ENCODE results near the gene RTL1.

DNA sequence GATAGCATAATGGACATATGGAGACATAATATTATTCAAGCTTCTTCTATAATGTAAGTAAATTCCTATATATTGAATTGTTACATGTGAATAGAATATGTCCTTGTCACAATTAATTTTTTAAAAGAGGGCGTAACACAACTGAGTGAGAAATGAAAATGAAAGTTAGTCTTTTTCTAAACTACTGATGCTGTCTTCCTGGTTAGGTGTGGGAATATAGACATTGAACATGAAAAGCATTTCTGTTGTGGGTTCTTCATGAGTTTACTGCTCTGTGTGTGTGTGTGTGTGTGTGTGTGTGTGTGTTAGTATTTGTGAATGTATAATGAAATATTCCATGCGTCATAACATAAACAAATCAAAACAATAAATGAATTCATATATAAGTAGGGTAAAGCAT is 40.5 kb upstream of the RTL1 start:
- TF ChIP-seq SUZ12 (IDR thresholded peaks at IDR 0.05) (no peak), L3MBTL2 (conservative IDR thresholded peaks at IDR 0.05) (no peak), BHLHE40 (IDR thresholded peaks at IDR 0.05; ENCODE audit: borderline replicate concordance) (no peak), NFRKB (IDR thresholded peaks at IDR 0.05) (no peak), ZNF384 (IDR thresholded peaks at IDR 0.05) (no peak), ELF4 (IDR thresholded peaks at IDR 0.05) (no peak), FOXK2 (IDR thresholded peaks at IDR 0.05) (no peak), SP1 (IDR thresholded peaks at IDR 0.05) (no peak)
